Panc1 (cell line): ENCODE data around the gene ARHGDIB.

Source experiments
- TCF7L2 ChIP-seq: IDR thresholded peaks from 2 replicates; pipeline ENCODE4 v1.6.1; 2011; ENCODE audit warnings: mild to moderate bottlenecking, low read depth, low read length, inconsistent platforms
- TF ChIP-seq, protein P1 (sequence below): fragments of 450-650 bp; IDR thresholded peaks from 2 replicates; pipeline ENCODE4 v1.5.1; 2017; ENCODE audit warnings: mild to moderate bottlenecking

DNA sequence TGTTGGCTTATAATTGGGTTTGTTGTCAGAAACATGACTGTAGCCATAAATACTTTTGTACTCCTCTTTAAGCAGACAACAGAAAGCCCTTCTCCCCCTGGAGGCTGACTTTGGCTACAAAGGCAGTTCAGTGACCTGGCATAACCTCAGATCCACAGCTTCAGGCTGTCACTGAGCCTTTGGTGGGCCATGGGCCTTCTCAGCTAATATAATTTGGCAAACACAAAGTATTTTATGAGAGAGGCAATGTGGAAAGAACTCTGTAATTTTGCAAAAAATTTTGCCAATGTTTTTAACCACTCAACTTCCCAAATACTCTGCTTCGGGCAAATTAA is 60.2 kb downstream of the ARHGDIB start:
- no peak for TF ChIP-seq TCF7L2
- TF ChIP-seq, protein P1, sequence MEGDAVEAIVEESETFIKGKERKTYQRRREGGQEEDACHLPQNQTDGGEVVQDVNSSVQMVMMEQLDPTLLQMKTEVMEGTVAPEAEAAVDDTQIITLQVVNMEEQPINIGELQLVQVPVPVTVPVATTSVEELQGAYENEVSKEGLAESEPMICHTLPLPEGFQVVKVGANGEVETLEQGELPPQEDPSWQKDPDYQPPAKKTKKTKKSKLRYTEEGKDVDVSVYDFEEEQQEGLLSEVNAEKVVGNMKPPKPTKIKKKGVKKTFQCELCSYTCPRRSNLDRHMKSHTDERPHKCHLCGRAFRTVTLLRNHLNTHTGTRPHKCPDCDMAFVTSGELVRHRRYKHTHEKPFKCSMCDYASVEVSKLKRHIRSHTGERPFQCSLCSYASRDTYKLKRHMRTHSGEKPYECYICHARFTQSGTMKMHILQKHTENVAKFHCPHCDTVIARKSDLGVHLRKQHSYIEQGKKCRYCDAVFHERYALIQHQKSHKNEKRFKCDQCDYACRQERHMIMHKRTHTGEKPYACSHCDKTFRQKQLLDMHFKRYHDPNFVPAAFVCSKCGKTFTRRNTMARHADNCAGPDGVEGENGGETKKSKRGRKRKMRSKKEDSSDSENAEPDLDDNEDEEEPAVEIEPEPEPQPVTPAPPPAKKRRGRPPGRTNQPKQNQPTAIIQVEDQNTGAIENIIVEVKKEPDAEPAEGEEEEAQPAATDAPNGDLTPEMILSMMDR = no peak
